IPS-20b (cell line): ENCODE data around the gene TNS3.

Source experiments
- H3K27ac ChIP-seq: one replicate; pipeline ENCODE4 v1.5.1; 2013; ENCODE audit warnings: low read length
- H3K27me3 ChIP-seq: 2 replicates; pipeline ENCODE4 v1.6.1; 2013; ENCODE audit warnings: mild to moderate bottlenecking, low read length, inconsistent platforms; ENCODE audit not compliant: insufficient read depth
- H3K36me3 ChIP-seq: 2 replicates; pipeline ENCODE4 v1.6.1; 2013; ENCODE audit warnings: low read depth, mild to moderate bottlenecking, inconsistent platforms, low read length, moderate library complexity; ENCODE audit not compliant: insufficient read depth
- H3K4me1 ChIP-seq: 2 replicates; pipeline ENCODE4 v1.6.1; 2013; ENCODE audit warnings: mild to moderate bottlenecking, control low read depth, inconsistent platforms, low read length, moderate library complexity; ENCODE audit not compliant: insufficient read depth
- H3K4me3 ChIP-seq: 2 replicates; pipeline ENCODE4 v1.5.1; 2013; ENCODE audit warnings: mild to moderate bottlenecking, low read length, inconsistent platforms
- H3K9ac ChIP-seq: 2 replicates; pipeline ENCODE4 v1.6.1; 2013; ENCODE audit warnings: low read depth, mild to moderate bottlenecking, inconsistent platforms, low read length, moderate library complexity
- H3K9me3 ChIP-seq: 2 replicates; pipeline ENCODE4 v1.6.1; 2013; ENCODE audit warnings: mild to moderate bottlenecking, low read depth, low read length, inconsistent platforms; ENCODE audit not compliant: insufficient read depth

Gene TNS3

DNA sequence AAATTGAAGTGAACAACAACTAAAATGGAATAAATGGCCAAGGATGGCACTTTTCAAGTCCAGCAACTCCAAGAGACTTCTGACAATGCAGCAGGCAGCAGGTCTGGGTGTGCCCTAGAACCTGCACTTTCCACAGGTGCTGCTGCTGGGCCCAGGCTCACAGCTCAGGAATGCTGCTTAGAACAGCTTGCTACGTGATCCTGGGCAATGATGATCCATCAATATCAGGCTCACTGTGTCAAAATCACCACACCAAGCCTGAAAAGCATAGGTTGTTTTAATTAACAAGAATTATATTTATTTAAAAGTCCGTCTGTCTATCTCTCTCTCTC lies 148.4 kb downstream of the TNS3 start:
- Histone ChIP-seq H3K4me3 (no peak overlapping the region), H3K9me3 (no peaks in the 10 kb centered on the region), H3K36me3 (peaks cover 6% of the 10 kb centered on the region; the same call in 1 of the 2 replicates), H3K27me3 (no peaks in the 10 kb centered on the region), H3K27ac (no peak overlapping the region), H3K9ac (no peak overlapping the region), H3K4me1 (no peaks in the 10 kb centered on the region)

DNA sequence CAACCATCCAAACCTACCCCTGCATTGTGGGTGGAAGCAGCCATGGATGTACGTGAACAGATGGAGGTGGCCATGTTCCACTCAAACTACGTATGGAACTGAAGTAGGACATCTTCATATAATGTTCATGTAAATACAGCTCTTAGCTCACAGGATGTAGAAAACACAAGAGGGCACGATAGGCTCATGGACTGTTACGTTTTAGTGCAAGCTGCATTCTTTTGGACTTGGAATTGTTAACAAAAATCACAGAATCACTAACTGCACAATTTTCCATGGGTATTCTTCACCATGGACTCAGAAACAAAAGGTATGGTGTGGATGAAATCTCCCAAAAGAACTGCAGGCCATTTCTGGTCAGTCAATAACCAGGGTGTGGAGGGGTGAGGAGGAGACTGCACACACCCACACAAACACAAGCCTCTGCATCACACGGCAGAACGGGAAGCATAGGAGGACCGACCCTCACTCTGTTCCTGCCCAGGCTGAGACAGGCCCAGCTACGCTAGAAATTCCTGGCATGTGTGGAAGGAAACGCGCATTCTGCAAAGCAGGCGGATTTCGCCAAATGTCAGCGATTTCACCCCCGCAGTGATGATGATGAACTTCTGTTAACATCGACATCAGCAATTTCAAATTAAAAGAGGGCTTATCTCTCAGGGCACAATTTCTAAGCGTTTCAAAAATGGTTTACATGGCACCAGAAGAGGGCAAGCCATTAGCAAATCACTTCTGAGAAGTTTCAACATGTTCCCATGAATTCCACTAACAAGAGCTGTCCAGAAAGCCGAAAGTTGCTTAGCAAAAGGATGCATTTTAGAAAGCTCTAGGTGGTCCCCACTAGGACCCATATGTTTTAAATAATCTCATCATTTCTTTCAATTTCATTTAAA lies 149.0 kb downstream of the TNS3 start:
- no peaks in the 10 kb centered on the region for H3K27me3 ChIP-seq
- peaks cover 4% of the 10 kb centered on the region; the same call in 1 of the 2 replicates for H3K36me3 ChIP-seq
- H3K4me1 ChIP-seq: no peaks in the 10 kb centered on the region

DNA sequence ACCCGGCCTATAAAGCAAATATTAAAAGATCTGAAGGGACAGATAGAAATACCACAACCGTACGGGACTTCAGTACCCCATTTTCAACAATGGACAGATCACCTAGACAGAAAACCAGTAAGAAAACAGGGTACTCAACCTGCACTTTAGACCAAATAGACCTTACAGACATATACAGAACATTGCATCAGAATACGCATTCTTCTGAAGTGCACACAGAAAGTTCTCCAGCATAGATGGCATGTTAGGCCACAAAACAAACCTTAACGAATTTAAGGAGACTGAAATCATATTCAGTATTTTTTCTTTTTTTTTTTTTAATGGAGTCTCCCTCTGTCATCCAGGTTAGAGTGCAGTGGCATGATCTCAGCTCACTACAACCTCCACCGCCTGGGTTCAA lies 151.5 kb downstream of the TNS3 start:
- no peak overlapping the region for H3K27ac ChIP-seq
- H3K9ac ChIP-seq: no peak overlapping the region
- no peaks in the 10 kb centered on the region for H3K9me3 ChIP-seq
- H3K27me3 ChIP-seq: no peaks in the 10 kb centered on the region
- no peak overlapping the region for H3K4me3 ChIP-seq
- H3K4me1 ChIP-seq: no peaks in the 10 kb centered on the region
- H3K36me3 ChIP-seq: peaks cover 14% of the 10 kb centered on the region; the same call in 1 of the 2 replicates

More for the DNA sequence above, 149.0 kb downstream of the TNS3 start:
- no peak overlapping the region for H3K4me3 ChIP-seq
- no peak overlapping the region for H3K9ac ChIP-seq
- no peak overlapping the region for H3K27ac ChIP-seq
- no peaks in the 10 kb centered on the region for H3K9me3 ChIP-seq

DNA sequence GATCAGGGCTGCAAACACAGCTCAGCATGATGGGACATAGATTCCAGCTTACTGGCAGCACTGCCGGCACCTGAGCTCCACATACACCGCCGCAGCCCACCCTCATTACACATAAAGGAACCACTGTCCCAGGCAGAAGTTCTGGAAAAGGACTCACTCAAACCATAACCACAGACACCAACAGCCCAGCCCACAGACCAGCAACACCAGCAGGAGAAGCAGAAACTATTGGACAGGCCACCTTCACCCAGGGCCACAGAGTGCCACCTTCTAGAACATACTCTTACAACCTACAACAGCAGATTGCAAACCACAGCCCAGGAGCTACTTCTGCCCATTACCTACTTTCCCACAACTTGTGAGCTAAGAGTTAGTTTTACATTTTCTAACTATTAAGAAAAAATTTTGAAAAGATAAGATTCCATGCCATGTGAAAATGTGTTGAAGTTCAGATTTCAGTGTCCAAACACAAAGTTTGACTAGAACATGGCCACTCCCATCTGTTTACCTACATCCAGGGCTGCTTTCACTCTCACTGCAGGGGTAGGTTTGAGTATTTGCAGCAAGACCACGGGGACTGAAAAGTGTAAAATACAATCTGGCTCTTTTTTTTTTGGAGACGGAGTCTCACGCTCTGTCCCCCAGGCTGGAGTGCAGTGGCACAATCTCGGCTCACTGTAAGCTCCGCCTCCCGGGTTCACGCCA lies 153.0 kb downstream of the TNS3 start:
- H3K4me3 ChIP-seq: no peak overlapping the region
- no peaks in the 10 kb centered on the region for H3K27me3 ChIP-seq
- H3K9ac ChIP-seq: no peak overlapping the region
- H3K36me3 ChIP-seq: peaks cover 10% of the 10 kb centered on the region; the same call in 1 of the 2 replicates
- H3K4me1 ChIP-seq: no peaks in the 10 kb centered on the region
- no peak overlapping the region for H3K27ac ChIP-seq
- H3K9me3 ChIP-seq: no peaks in the 10 kb centered on the region

DNA sequence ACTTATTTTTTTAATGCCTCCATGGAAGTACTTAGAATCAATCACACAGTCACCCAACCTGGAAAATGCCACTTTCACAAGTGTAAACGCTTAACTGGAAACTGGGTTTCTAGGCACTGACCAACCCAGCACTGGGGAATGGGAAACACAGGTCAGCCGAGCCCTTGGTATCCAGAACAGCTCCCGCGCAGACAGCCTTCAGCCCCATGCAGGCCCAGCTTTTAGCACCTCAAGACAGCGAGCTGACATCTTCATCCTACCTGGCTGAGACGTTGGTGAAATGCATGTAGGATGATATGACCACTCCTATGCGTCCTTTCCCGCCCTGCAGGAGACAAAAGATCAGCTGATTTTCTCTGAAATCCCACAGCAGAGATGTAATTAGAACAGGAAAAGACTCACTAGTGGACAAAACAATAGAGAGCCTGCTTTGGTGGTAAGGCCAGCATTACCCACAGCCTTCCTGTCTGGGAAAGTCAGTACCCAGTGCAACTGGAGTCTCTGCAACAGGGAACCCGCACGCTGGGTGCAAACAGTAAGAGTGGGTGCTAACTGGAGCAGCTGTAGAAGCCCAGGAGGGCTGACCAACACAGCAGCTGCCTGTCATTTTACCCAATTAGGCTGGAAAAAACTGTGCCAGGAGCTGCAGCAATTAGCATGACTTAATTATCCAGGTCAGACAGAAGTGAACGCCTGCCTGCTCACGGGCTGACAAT lies 153.7 kb downstream of the TNS3 start:
- H3K27me3 ChIP-seq: no peaks in the 10 kb centered on the region
- H3K4me3 ChIP-seq: no peak overlapping the region
- no peak overlapping the region for H3K27ac ChIP-seq
- H3K9ac ChIP-seq: no peak overlapping the region
- no peaks in the 10 kb centered on the region for H3K9me3 ChIP-seq
- peaks cover 15% of the 10 kb centered on the region for H3K36me3 ChIP-seq
- no peaks in the 10 kb centered on the region for H3K4me1 ChIP-seq

DNA sequence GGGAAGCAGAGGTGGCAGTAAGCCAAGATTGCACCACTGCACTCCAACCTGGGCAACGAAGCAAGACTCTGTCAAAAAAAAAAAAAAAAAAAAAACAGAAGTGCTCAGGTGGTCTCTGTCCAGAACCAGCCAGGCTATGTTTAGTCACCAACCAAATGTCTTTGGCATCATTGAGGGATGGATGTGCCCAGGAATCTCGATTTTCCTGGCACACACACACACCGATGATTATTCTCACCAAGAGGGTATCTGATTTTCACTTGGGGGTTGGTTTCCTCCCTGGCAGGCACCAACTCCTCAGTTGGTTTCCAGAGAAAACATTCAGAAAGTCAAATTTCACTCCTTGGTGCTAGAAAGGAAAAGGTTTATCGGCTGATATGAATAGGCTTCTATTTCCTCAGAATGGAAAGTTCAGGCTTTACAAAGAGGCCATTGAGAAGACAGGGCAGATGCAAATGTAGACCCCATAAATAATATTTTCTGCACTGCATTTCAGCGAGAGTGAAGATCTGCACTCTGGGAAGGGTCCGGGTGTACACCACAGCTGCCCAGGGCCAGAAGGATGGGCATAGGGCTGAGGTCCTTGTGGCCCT lies 154.8 kb downstream of the TNS3 start:
- H3K36me3 ChIP-seq: peaks cover 19% of the 10 kb centered on the region
- no peaks in the 10 kb centered on the region for H3K27me3 ChIP-seq
- no peak overlapping the region for H3K4me3 ChIP-seq
- no peaks in the 10 kb centered on the region for H3K9me3 ChIP-seq
- no peak overlapping the region for H3K9ac ChIP-seq
- H3K4me1 ChIP-seq: no peaks in the 10 kb centered on the region
- H3K27ac ChIP-seq: no peak overlapping the region

DNA sequence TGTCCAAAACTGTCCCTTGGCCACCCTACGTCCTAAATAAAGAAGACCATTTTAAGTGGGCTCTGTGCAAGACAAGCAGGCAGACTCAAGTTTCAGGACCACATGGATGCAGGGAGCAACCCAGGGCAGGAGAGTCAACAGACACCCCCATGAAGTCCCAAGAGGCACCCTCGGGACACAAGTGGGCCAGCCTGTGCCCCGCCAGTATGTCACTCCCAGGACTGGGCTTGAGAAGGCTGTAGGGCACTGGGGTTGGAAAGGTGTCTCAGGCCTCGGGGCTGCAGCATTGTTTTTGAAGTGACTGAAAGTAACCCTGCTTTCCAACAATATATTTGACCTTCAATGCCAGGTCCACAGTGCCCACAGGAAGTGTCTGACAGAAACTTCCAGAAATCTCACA lies 157.4 kb downstream of the TNS3 start:
- peaks cover 27% of the 10 kb centered on the region for H3K36me3 ChIP-seq
- H3K4me1 ChIP-seq: no peaks in the 10 kb centered on the region; the same call in 1 of the 2 replicates
- no peak overlapping the region for H3K4me3 ChIP-seq
- no peak overlapping the region for H3K9ac ChIP-seq
- H3K27ac ChIP-seq: no peak overlapping the region
- no peaks in the 10 kb centered on the region for H3K9me3 ChIP-seq
- no peaks in the 10 kb centered on the region for H3K27me3 ChIP-seq

DNA sequence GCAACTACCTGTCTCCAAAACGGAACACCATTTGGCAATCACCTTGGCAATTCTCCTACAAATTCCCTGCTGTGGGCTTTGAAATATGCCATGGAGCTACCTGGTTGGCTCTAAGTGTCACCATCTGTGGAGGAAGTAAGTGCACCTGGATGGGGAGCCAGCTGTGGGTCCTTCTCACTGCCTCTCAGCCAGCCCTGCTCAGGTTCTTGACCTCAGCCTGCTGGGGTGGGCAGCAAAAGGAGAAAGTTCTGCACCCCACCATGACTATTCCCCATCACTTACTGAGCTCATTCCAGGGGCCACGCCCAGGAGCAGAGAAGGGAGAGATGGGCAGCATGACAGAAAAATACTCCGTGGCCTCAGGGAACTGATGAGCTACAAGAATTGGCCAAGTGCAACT lies 158.7 kb downstream of the TNS3 start:
- H3K27ac ChIP-seq: no peak overlapping the region
- no peak overlapping the region for H3K9ac ChIP-seq
- no peaks in the 10 kb centered on the region; the same call in 1 of the 2 replicates for H3K4me1 ChIP-seq
- H3K9me3 ChIP-seq: no peaks in the 10 kb centered on the region
- H3K4me3 ChIP-seq: no peak overlapping the region
- no peaks in the 10 kb centered on the region for H3K27me3 ChIP-seq
- H3K36me3 ChIP-seq: peaks cover 27% of the 10 kb centered on the region

DNA sequence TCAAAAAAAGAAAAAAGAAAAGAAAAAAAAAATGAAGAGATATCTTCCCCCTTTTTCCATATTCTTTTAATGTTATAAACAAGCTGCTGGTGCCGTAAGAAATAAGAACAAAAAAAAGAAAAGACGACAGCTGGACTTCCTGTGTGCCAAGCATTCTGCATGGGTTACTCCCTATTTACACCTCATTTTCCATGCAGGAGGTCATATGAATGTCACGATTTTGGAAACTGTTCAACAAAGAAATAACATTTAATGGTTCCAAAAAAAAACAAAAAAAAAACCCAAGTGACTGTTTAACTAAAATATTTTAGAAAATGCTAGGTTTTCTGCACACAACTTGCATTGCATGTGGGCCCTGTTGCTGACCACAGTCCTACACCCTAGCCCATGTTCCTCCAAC lies 159.3 kb downstream of the TNS3 start:
- Histone ChIP-seq H3K9ac (no peak overlapping the region), H3K4me3 (no peak overlapping the region), H3K27ac (no peak overlapping the region), H3K4me1 (no peaks in the 10 kb centered on the region; the same call in 1 of the 2 replicates), H3K9me3 (no peaks in the 10 kb centered on the region), H3K36me3 (peaks cover 27% of the 10 kb centered on the region), H3K27me3 (no peaks in the 10 kb centered on the region)

DNA sequence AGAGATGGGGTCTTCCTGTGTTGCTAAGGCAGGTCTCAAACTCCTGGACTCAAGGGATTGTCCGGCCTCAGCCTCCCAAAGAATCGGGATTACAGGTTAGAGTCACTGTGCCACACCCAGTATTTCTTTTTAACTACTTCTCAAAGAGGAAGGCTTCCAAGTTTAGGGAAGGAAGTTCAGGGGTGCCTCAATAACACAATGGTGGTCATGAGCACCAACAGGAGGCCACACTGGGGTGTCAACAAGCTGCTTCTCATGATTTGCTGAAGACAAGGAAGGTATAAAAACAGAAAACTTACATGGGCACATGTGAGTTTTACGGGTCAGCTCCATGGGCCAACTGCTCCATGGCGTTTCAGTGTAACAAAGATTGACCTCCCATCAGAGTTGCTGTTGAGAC lies 160.5 kb downstream of the TNS3 start:
- no peaks in the 10 kb centered on the region for H3K9me3 ChIP-seq
- H3K27me3 ChIP-seq: no peaks in the 10 kb centered on the region
- H3K4me3 ChIP-seq: no peak overlapping the region
- H3K9ac ChIP-seq: no peak overlapping the region
- H3K36me3 ChIP-seq: peaks cover 19% of the 10 kb centered on the region; the same call in 1 of the 2 replicates
- no peak overlapping the region for H3K27ac ChIP-seq
- no peaks in the 10 kb centered on the region; the same call in 1 of the 2 replicates for H3K4me1 ChIP-seq

DNA sequence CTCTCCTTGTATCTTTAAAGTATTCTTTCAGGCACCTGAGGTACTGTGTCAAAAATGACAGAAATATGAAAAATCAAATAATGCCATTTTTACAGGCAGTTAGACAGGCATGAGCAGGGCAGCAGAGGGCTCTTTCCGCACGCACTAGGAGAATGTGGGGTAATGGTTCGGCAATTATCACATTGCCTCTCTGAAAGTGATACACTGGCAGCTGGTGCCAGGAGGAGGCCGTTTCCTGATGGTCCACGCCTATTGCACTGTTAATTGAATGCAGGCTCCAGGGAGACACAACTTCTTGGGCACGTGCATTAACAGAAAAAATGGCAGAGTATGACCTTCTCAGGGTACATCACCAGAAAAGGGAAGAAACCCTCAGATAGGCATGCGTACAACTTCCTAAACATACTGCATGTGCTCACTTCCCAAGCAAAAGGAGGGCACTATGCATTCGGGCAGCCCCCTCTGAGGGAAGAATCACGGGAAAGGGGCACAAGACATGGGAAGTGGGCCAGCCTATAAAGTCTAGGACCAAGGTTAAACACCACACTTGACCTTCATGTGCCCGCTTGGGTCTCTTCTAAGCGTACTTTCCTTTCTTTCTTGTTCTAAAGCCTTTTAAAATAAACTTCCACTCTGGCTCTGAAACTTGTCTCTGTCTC lies 161.7 kb downstream of the TNS3 start:
- no peak overlapping the region for H3K27ac ChIP-seq

More for the DNA sequence above, 161.7 kb downstream of the TNS3 start:
- no peak overlapping the region for H3K4me3 ChIP-seq
- H3K9ac ChIP-seq: no peak overlapping the region
- no peaks in the 10 kb centered on the region; the same call in 1 of the 2 replicates for H3K4me1 ChIP-seq
- H3K9me3 ChIP-seq: no peaks in the 10 kb centered on the region
- peaks cover 17% of the 10 kb centered on the region; the same call in 1 of the 2 replicates for H3K36me3 ChIP-seq
- H3K27me3 ChIP-seq: no peaks in the 10 kb centered on the region
